Measurements from ENCODE around the gene STOX2.

STOX2 gene

GRCh38 chr4:183986971-183987946, 82.2 kb downstream of the STOX2 start:
- DNase-seq (ENCODE audit: low read depth): no peak

GRCh38 chr4:183987987-183988392, 82.9 kb downstream of the STOX2 start:
- no peak for DNase-seq (ENCODE audit: low read depth)

- DNase-seq (ENCODE audit: low read depth): no peak
Measured at GRCh38 chr4:183988874-183989273, 83.8 kb downstream of the STOX2 start.

- DNase-seq (ENCODE audit: low read depth): no peak
Measured at GRCh38 chr4:183989461-183989860, 84.4 kb downstream of the STOX2 start.

- DNase-seq (ENCODE audit: low read depth): no peak
Measured at GRCh38 chr4:183989931-183990330, 84.8 kb downstream of the STOX2 start.

- no peak for DNase-seq (ENCODE audit: low read depth)
Measured at GRCh38 chr4:183993676-183994075, 88.6 kb downstream of the STOX2 start.

- DNase-seq (ENCODE audit: low read depth): no peak
Measured at GRCh38 chr4:183995570-183995969, 90.5 kb downstream of the STOX2 start.

- DNase-seq (ENCODE audit: low read depth): no peak
Measured at GRCh38 chr4:183996868-183997267, 91.8 kb downstream of the STOX2 start.

- no peak for DNase-seq (ENCODE audit: low read depth)
Measured at GRCh38 chr4:183999435-183999834, 94.3 kb downstream of the STOX2 start.

- DNase-seq (ENCODE audit: low read depth): no peak
Measured at GRCh38 chr4:184000457-184001396, 95.6 kb downstream of the STOX2 start.

- no peak for DNase-seq (ENCODE audit: low read depth)
Measured at GRCh38 chr4:184003433-184003832, 98.3 kb downstream of the STOX2 start.

- DNase-seq (ENCODE audit: low read depth): no peak
Measured at GRCh38 chr4:184007891-184008290, 102.8 kb downstream of the STOX2 start.

GRCh38 chr4:184010696-184011095, 105.6 kb downstream of the STOX2 start:
- DNase-seq (ENCODE audit: low read depth): no peak

GRCh38 chr4:184011826-184012380, 106.8 kb downstream of the STOX2 start:
- DNase-seq (ENCODE audit: low read depth): no peak

- DNase-seq (ENCODE audit: low read depth): no peak
Measured at GRCh38 chr4:184012937-184013336, 107.8 kb downstream of the STOX2 start.

- no peak for DNase-seq (ENCODE audit: low read depth)
Measured at GRCh38 chr4:184014301-184014700, 109.2 kb downstream of the STOX2 start.

GRCh38 chr4:184016759-184017668, 111.9 kb downstream of the STOX2 start:
- no peak for DNase-seq (ENCODE audit: low read depth)

GRCh38 chr4:184019076-184019475, 114.0 kb downstream of the STOX2 start:
- no peak for DNase-seq (ENCODE audit: low read depth)

- no peak for DNase-seq (ENCODE audit: low read depth)
Measured at GRCh38 chr4:184019667-184020623, 114.8 kb downstream of the STOX2 start.

- no peak for DNase-seq (ENCODE audit: low read depth)
Measured at GRCh38 chr4:184021389-184021788, 116.3 kb downstream of the STOX2 start.
